Tongue (tissue), 3 donors: ENCODE results near the gene ABI1. TPM values are rescaled to one million over a fixed set of nuclear protein-coding genes. Genes with fewer than 3 reads are reported as not detected.

Experiments used
- DNase-seq: peaks from one replicate; pipeline ENCODE4 v3.0.0-alpha.2; 2015
- small RNA-seq: library from RNA; depleted of rRNA; stranded (forward); fragments of <200 nt; gene quantifications from one replicate; pipeline ENCODE3, GENCODE V24; 2014; ENCODE audit warnings: low replicate concordance
- total RNA-seq: library from RNA; depleted of rRNA; stranded (reverse); fragments of >200 nt; gene quantifications from one replicate; pipeline ENCODE4 v1.2.3, GENCODE V29; 2014

Gene ABI1
- total RNA-seq, 1 donor from 2014 or later = 44.1 TPM

DNA sequence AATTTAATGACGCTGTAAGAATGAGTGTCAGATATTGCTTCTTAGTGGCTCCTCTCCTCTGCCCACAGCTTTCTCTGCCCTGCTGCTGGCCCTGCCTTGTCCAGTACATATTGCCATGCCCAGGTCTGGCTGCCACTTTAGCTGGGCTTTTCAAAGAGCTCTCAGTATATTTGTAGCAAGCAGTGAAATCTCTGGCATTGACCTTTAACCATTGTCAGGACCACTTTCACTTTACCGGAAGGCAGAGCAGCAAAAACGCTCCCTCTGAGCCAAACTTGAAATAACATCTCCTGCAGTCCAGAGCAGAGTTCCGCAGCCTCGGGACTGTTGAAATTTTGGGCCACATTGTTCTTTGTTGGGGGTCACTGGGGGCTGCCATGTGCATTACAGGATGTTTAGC, 149.4 kb downstream of the ABI1 start:
- no peak for DNase-seq

- DNase-seq = no peak
Observed at GRCh38 chr10:26706936-26707335, 153.8 kb downstream of the ABI1 start.

- DNase-seq = no peak
Observed at GRCh38 chr10:26706206-26706605, 154.6 kb downstream of the ABI1 start.

DNA sequence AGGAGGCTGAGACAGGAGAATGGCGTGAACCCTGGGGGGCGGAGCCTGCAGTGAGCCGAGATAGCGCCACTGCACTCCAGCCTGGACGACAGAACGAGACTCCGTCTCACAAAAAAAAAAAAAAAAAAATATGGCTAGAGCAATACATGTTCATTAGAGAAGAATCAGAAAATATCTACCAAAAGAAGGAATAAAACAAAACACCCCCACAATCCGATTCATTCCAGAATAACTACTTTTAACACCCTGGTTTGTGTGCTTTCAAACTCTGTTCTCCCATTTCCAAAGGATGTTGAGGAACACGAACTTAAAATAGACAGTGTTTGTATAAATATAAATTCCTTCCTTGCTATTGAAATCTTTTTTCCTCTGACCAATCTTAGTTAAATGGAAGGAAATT, 156.8 kb downstream of the ABI1 start:
- DNase-seq = no peak

DNA sequence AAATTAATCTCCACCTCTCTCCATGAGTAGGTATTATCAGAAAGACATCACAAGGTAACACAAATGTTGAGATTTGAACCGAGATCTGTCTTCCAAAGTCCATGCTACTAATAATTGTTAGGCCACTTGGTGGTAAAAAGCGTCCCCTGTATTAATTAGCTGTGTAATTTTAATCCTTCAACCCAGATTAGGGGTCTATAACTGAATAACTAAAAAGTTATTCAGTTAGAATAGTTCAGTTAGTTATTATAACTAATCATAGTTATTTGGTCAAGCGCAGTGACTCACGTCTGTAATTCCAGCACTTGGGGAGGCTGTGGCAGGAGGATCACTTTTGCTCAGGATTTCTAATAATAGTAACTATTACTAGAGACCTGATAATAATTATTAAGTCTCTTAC, 157.7 kb downstream of the ABI1 start:
- DNase-seq = no peak

GRCh38 chr10:26700884-26701630, 159.7 kb downstream of the ABI1 start:
- no peak for DNase-seq

DNA sequence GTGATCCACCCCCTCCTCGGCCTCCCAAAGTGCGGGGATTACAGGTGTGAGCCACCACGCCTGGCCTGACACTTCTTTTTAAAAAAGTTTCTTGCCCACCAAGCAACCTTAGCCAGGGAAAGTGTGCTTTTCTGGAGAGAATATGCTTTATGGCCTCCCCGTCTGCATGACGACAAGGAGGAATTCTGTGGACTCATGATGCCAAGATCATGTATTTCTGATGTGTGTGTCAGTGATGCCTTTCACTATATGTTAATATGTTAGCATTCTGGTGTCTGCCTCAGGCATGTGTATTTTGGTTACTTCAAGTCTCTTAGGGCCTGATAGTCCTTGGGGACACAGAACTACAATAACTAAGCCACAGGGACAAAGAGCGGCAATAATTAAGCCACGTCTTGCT, 161.1 kb downstream of the ABI1 start:
- no peak for DNase-seq

- no peak for DNase-seq
Observed at GRCh38 chr10:26698909-26699308, 161.8 kb downstream of the ABI1 start.

- DNase-seq = peak; percentile 6
Observed at GRCh38 chr10:26697922-26698608, 162.7 kb downstream of the ABI1 start.

DNA sequence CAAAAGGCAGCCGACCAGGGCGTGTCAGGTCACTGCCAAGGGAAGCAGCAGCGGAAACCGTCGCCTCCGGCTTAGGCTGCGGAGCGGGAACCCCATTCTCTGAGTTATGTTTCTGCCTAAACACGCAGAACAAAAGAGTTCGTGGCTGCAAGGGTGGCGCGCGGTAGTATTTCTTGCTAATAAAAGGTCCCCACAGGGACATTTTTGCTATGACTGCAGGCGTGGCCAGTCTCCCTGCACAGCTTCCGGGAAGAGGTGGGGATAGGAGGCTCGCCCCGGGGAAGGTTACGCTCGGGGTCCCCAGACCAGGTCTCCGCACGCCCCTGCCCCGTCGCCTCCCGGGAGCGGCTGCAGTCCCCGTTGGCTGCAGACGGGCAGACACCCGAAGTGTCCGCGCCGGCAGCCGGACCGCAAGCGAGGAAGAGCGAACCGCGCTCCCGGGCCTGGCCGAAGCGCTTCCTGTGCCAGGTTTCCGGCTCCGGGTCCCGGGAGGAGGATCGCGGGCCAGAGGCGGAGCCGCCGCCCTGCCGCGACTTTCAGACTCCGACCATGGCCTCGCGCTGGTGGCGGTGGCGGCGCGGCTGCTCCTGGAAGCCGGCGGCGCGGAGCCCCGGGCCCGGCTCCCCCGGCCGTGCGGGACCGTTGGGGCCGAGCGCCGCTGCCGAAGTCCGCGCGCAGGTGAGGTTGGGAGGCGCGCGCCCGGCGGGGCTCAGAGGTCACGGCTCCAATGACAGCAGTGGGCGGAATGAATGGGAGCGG, 163.4 kb downstream of the ABI1 start, which contains the start of gene PDSS1:
Gene PDSS1 (plus strand): TSS at position 539 of the 759 bp plus-strand sequence. CDS start 11 bp downstream, at position 550.
- DNase-seq = peak; percentile 83

GRCh38 chr10:26696786-26697162, 164.0 kb downstream of the ABI1 start:
- no peak for DNase-seq

Small RNAs within 50 kb of the gene (small RNA-seq; reads per million reads assigned to genes)
- gene RF00191 (not detected), gene RNU6-946P (not detected)

Other genes with a start within 250 kb of the ABI1 start
- gene PDSS1, start 163.3 kb downstream of the ABI1 start, total RNA-seq = 9.7 TPM
- gene ANKRD26, start 239.5 kb upstream of the ABI1 start, total RNA-seq = 23.8 TPM